Measurements from ENCODE around the gene LRFN2. TPM values are rescaled to one million over a fixed set of nuclear protein-coding genes. Genes with fewer than 3 reads are reported as not detected.

LRFN2 gene
- total RNA-seq, 1 donor: not detected

GRCh38 chr6:40569162-40569910 is 17.8 kb downstream of the LRFN2 start:
- H3K4me3 ChIP-seq (ENCODE audit: insufficient read depth, low read length): no peak overlapping the region
- H2AFZ ChIP-seq (ENCODE audit: low read length): no peak overlapping the region
- no peaks in the 10 kb centered on the region for H3K36me3 ChIP-seq (ENCODE audit: insufficient read depth, low read length)
- no peaks in the 10 kb centered on the region for H3K79me2 ChIP-seq (ENCODE audit: insufficient read depth, low read length)
- no peak overlapping the region for H3K4me2 ChIP-seq (ENCODE audit: insufficient read depth, low read length)
- DNase-seq (ENCODE audit: insufficient read length, low spot score, missing footprints): no peak
- no peaks in the 10 kb centered on the region for H3K4me1 ChIP-seq (ENCODE audit: insufficient read depth, low read length)
- TF ChIP-seq CTCF (IDR thresholded peaks at IDR 0.05; ENCODE audit: extremely low read depth, low read depth, low read length): no peak
- H3K9me3 ChIP-seq (ENCODE audit: low read depth, low read length): no peaks in the 10 kb centered on the region
- H4K20me1 ChIP-seq (ENCODE audit: insufficient read depth, low read length): no peaks in the 10 kb centered on the region
- no peaks in the 10 kb centered on the region for H3K27me3 ChIP-seq (ENCODE audit: insufficient read depth, low read length)
- no peak overlapping the region for H3K27ac ChIP-seq (ENCODE audit: low read depth, low read length)

- Histone ChIP-seq H3K4me2 (ENCODE audit: insufficient read depth, low read length) (no peak overlapping the region), H3K4me3 (ENCODE audit: insufficient read depth, low read length) (no peak overlapping the region), H3K27me3 (ENCODE audit: insufficient read depth, low read length) (no peaks in the 10 kb centered on the region), H3K36me3 (ENCODE audit: insufficient read depth, low read length) (no peaks in the 10 kb centered on the region), H3K27ac (ENCODE audit: low read depth, low read length) (no peak overlapping the region), H3K79me2 (ENCODE audit: insufficient read depth, low read length) (no peaks in the 10 kb centered on the region), H2AFZ (ENCODE audit: low read length) (no peak overlapping the region), H3K9me3 (ENCODE audit: low read depth, low read length) (no peaks in the 10 kb centered on the region), H4K20me1 (ENCODE audit: insufficient read depth, low read length) (no peaks in the 10 kb centered on the region), H3K4me1 (ENCODE audit: insufficient read depth, low read length) (no peaks in the 10 kb centered on the region)
- no peak for TF ChIP-seq CTCF (IDR thresholded peaks at IDR 0.05; ENCODE audit: extremely low read depth, low read depth, low read length)
- no peak for DNase-seq (ENCODE audit: insufficient read length, low spot score, missing footprints)
These were observed 19.0 kb downstream of the LRFN2 start for GRCh38 chr6:40568062-40568708.

- H3K4me2 ChIP-seq (ENCODE audit: insufficient read depth, low read length): no peak overlapping the region
- no peak for TF ChIP-seq CTCF (IDR thresholded peaks at IDR 0.05; ENCODE audit: extremely low read depth, low read depth, low read length)
These were observed 24.1 kb downstream of the LRFN2 start for GRCh38 chr6:40563111-40563510.

DNA sequence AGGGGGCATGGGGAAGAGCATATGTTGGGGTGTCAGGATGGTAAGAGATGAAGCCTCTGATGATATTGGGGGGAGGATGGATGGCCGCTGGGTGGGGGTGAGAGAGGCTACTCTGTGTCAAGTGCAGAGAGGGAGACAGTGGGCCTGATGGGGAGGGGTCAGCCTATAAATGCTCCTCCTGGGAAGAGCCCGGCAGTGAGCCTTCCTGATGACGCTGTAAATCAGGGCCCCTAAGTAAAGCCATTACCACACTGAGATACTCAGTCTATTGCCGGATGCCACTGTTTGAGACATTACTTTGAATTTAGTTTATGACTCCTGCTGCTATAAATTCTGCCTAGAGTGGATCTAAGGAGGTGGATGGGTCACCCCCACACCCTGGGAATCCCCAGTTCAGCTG is 28.1 kb downstream of the LRFN2 start:
- H3K4me2 ChIP-seq (ENCODE audit: insufficient read depth, low read length): no peak overlapping the region
- H3K9me3 ChIP-seq (ENCODE audit: low read depth, low read length): no peaks in the 10 kb centered on the region
- no peaks in the 10 kb centered on the region for H4K20me1 ChIP-seq (ENCODE audit: insufficient read depth, low read length)
- no peak for TF ChIP-seq CTCF (IDR thresholded peaks at IDR 0.05; ENCODE audit: extremely low read depth, low read depth, low read length)
- H3K27ac ChIP-seq (ENCODE audit: low read depth, low read length): no peak overlapping the region
- no peaks in the 10 kb centered on the region for H3K36me3 ChIP-seq (ENCODE audit: insufficient read depth, low read length)
- H3K4me1 ChIP-seq (ENCODE audit: insufficient read depth, low read length): no peaks in the 10 kb centered on the region
- H3K27me3 ChIP-seq (ENCODE audit: insufficient read depth, low read length): no peaks in the 10 kb centered on the region
- H3K4me3 ChIP-seq (ENCODE audit: insufficient read depth, low read length): no peak overlapping the region
- no peak for DNase-seq (ENCODE audit: insufficient read length, low spot score, missing footprints)
- no peaks in the 10 kb centered on the region for H3K79me2 ChIP-seq (ENCODE audit: insufficient read depth, low read length)
- no peak overlapping the region for H2AFZ ChIP-seq (ENCODE audit: low read length)

More at GRCh38 chr6:40563111-40563510, 24.1 kb downstream of the LRFN2 start:
- no peaks in the 10 kb centered on the region for H3K4me1 ChIP-seq (ENCODE audit: insufficient read depth, low read length)
- no peaks in the 10 kb centered on the region for H4K20me1 ChIP-seq (ENCODE audit: insufficient read depth, low read length)
- no peak overlapping the region for H2AFZ ChIP-seq (ENCODE audit: low read length)
- H3K9me3 ChIP-seq (ENCODE audit: low read depth, low read length): no peaks in the 10 kb centered on the region
- H3K27me3 ChIP-seq (ENCODE audit: insufficient read depth, low read length): no peaks in the 10 kb centered on the region
- no peaks in the 10 kb centered on the region for H3K36me3 ChIP-seq (ENCODE audit: insufficient read depth, low read length)
- H3K27ac ChIP-seq (ENCODE audit: low read depth, low read length): no peak overlapping the region
- no peak for DNase-seq (ENCODE audit: insufficient read length, low spot score, missing footprints)
- H3K79me2 ChIP-seq (ENCODE audit: insufficient read depth, low read length): no peaks in the 10 kb centered on the region
- H3K4me3 ChIP-seq (ENCODE audit: insufficient read depth, low read length): no peak overlapping the region

All from osteoblast (primary cell).